Suprapubic skin (tissue), 4 donors: ENCODE results near the gene ZNF782.

ENCODE experiments used
- EP300 ChIP-seq: sonication (generic); formaldehyde crosslinking; IDR thresholded peaks from one replicate; pipeline ENCODE4 v1.6.1; 2017; ENCODE audit warnings: antibody characterized with exemption
- POLR2A ChIP-seq, 2 donors: fragments of 450-650 bp; IDR thresholded peaks; one replicate each; pipeline ENCODE4 v1.6.1; 2017; ENCODE audit warnings: antibody characterized with exemption in 2 of 2, mild to moderate bottlenecking in 2 of 2, moderate library complexity in 2 of 2
- POLR2AphosphoS5 ChIP-seq, 3 donors: sonication (generic); formaldehyde crosslinking; IDR thresholded peaks; one replicate each; pipeline ENCODE4 v1.6.1; 2017; ENCODE audit warnings: antibody characterized with exemption in 3 of 3
- TF ChIP-seq, protein P1 (sequence below), 2 donors: fragments of 200-600 bp in 1 of 2; fragments of 450-650 bp in 1 of 2; sonication (generic) in 1 of 2; IDR thresholded peaks; one replicate each; pipeline ENCODE4 v1.5.1; 2016 to 2019; ENCODE audit warnings: antibody characterized with exemption in 2 of 2, mild to moderate bottlenecking in 1 of 2, moderate library complexity in 1 of 2

DNA sequence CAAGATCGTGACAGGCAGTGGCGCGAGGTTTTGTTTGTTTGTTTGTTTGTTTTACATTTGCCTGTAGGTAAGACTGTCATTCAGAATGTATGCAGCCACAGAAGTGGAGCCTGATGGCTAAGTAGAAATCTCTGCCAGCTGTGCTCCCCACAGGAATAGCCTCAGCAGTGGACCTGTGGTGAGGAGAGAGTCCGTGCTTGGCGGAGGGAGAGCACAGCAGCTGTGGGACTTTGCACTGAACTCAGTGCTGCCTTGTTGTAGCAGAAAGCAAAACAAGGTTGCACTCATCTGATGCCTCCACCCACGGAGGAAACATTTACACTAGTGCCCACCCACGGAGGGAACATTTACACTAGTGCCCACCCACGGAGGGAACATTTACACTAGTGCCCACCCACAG is 4.4 kb upstream of the ZNF782 start:
- TF ChIP-seq, protein P1, sequence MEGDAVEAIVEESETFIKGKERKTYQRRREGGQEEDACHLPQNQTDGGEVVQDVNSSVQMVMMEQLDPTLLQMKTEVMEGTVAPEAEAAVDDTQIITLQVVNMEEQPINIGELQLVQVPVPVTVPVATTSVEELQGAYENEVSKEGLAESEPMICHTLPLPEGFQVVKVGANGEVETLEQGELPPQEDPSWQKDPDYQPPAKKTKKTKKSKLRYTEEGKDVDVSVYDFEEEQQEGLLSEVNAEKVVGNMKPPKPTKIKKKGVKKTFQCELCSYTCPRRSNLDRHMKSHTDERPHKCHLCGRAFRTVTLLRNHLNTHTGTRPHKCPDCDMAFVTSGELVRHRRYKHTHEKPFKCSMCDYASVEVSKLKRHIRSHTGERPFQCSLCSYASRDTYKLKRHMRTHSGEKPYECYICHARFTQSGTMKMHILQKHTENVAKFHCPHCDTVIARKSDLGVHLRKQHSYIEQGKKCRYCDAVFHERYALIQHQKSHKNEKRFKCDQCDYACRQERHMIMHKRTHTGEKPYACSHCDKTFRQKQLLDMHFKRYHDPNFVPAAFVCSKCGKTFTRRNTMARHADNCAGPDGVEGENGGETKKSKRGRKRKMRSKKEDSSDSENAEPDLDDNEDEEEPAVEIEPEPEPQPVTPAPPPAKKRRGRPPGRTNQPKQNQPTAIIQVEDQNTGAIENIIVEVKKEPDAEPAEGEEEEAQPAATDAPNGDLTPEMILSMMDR (IDR thresholded peaks at IDR 0.05), result no peak
- TF ChIP-seq POLR2A (IDR thresholded peaks at IDR 0.05), result no peak
- no peak for TF ChIP-seq EP300
- TF ChIP-seq POLR2AphosphoS5 (IDR thresholded peaks at IDR 0.05), result no peak
